ENCODE results near the gene CENPB.

The CENPB gene

DNA sequence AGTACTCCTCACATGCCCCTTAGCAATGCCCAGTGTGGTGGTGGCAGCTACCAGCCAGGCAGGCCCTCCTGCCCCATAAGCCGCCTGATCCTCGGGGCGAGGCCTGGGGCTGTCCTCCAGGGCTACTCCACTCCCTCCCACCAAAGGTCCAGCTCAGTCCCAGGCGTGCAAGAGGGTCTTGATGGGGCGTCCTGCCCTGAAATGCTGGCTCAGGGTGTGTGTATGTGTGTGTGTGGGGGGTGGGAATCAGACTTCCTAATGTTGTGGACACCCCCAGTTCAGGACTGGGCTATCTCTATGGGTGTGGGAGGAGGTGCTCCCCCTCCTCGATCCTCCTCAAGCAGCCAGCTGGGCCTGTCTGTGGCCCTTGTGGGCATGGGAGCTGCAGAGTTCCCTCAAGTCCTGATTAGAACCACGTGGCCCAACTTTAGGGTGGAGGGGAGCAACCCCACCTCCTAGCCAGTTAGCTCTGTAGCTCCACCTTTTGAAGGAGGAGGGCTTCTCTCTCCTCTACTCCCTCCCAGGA, 46.6 kb downstream of the CENPB start:
- no peak overlapping the region for H3K4me3 ChIP-seq (ENCODE audit: low read depth, low read length)
- DNase-seq (ENCODE audit: low read depth) = no peak
- TF ChIP-seq, protein P1, sequence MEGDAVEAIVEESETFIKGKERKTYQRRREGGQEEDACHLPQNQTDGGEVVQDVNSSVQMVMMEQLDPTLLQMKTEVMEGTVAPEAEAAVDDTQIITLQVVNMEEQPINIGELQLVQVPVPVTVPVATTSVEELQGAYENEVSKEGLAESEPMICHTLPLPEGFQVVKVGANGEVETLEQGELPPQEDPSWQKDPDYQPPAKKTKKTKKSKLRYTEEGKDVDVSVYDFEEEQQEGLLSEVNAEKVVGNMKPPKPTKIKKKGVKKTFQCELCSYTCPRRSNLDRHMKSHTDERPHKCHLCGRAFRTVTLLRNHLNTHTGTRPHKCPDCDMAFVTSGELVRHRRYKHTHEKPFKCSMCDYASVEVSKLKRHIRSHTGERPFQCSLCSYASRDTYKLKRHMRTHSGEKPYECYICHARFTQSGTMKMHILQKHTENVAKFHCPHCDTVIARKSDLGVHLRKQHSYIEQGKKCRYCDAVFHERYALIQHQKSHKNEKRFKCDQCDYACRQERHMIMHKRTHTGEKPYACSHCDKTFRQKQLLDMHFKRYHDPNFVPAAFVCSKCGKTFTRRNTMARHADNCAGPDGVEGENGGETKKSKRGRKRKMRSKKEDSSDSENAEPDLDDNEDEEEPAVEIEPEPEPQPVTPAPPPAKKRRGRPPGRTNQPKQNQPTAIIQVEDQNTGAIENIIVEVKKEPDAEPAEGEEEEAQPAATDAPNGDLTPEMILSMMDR (IDR thresholded peaks at IDR 0.05; ENCODE audit: low read depth, low read length, missing control alignments) = no peak

DNA sequence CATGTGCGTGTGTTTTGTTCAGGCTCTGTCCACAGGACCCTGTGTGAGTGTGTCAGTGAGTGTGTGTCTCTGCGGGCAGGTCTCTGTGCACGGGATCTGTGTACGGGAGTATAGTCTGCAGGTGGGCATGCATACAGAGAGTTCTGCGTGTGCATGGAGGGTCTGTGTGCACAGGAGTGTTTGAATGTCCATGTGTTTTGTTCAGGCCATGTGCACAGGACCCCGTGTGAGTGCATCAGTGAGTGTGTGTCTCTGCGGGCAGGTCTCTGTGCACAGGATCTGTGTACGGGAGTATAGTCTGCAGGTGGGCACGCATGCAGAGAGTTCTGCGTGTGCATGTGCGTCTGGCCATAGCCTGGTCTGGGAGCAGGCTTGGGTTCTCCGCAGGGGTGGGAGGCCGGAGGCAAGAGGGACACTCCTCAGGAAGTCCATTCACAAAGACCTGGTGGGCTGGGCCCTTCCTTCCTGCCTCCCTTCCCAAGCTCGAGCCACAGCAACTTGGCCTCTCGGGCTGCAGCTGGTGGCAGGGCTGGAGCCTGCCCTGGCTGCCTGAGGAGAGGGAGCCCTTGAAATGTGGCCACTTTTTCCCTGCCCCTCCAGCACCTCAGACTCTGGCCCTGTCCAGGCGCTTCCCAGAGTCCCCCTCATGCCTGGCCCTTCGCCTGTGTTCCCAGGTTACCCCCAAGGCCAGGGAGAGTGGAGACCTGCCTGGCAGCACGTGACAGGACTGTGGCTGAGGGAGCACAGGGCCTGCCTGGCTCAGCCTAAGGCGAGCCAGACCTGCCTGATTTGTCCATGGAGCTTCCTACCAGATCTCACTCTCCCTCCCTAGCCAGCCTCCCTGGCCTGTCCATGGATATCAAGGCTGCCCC, 47.2 kb downstream of the CENPB start:
- TF ChIP-seq, protein P1 (IDR thresholded peaks at IDR 0.05; ENCODE audit: low read depth, low read length, missing control alignments) = no peak
- DNase-seq (ENCODE audit: low read depth) = no peak
- H3K4me3 ChIP-seq (ENCODE audit: low read depth, low read length) = no peak overlapping the region

DNA sequence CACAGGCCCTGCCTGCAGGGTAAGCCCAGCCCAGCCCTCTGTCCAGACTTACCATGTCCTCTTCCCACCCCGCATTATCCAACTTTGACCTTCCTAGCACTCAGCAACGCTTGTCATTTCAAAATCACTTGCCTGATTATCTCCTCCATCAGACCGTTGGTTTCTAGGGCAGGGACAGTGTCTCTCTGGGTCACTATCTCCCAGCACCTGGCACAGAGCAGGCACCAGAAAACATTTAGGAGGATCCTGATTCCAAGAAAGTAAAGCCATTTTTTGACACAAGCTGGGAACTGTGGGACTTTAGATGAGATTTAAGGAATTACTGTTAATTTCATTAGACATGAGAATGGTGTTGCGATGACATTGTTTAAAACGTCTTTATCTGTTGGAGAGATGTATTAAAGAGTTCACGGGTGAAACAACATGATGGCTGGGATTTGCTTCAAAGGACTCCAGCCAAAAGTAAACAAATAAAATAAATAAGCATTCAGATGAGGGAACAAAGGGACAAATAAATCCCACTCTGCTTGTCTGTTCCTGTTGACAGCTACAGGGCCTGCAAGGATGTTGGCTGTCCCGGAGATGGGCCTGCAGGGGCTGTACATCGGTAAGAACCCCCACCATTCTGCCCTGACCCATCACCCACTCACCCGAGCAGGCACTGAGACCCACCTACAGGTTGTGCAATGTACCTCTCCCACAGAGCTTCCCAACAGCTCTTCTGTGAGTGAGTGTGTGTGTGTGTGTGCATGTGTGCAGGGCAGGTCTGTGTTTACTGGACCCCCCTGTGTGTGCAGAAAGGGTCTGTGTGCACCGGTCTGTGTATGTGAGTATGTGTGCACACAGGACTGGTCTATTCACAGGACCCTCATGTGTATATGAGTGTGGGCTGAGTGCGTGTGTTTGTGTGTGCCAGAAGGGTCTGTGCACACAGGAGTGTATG, 48.2 kb downstream of the CENPB start:
- no peak for DNase-seq (ENCODE audit: low read depth)
- H3K4me3 ChIP-seq (ENCODE audit: low read depth, low read length) = no peak overlapping the region
- TF ChIP-seq, protein P1 (IDR thresholded peaks at IDR 0.05; ENCODE audit: low read depth, low read length, missing control alignments) = no peak

DNA sequence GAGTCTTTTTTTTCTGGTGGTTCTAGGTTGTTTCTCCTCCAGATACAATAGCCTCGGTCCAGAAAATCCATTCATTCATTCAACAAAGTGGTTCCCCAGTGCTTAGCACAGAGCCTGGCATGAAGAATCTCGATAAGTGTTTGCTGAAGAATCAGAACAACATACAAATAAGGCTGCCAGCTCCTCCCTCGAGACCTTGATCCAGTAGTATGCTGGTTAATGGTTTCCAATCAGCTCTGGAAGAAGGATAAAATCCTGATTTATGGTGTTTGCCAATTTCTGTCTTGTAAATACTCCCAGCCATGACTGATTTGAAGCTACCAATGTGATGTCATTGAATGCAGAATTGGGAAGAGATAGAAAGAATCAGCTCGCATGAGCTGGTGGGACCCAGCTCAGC, 50.8 kb downstream of the CENPB start:
- no peak overlapping the region for H3K4me3 ChIP-seq (ENCODE audit: low read depth, low read length)
- TF ChIP-seq, protein P1 (IDR thresholded peaks at IDR 0.05; ENCODE audit: low read depth, low read length, missing control alignments) = no peak
- DNase-seq (ENCODE audit: low read depth) = no peak

DNA sequence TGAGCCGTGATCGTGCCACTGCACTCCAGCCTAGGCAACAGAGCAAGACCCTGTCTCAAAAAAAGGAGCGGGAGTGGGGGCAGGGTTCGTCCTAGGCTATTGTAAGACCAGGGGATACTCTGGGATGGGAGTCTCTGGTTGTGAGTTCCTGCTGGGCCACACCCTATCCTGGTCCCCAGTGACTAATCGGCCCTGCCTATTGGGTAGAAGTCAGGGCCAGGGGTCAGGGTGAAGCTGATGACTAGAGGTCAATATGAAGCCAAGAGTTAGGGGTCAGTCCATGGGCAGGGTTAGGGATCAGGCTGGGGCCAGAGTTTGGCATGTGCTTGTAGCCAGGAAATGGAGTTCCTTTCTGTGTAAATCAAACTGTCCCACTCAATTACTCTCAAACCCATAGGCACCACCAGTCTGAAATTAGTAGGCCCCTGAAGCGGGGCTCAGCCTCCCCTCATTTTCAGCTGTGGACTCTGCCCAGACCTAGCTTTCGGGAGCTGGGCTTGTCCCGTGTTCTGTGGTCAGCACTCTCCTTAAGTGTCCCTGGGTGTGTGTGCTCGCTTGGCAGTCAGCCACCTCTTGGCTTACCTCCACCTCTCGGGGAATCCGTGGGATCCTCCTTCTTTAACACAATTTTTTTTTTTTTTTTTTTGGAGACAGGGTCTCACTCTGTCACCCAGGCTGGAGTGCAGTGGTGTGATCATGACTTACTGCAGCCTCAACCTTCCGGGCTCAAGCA, 52.3 kb downstream of the CENPB start:
- no peak overlapping the region for H3K4me3 ChIP-seq (ENCODE audit: low read depth, low read length)
- DNase-seq (ENCODE audit: low read depth) = no peak
- TF ChIP-seq, protein P1 (IDR thresholded peaks at IDR 0.05; ENCODE audit: low read depth, low read length, missing control alignments) = no peak
